ENCODE results near the gene ATPAF2. TPM values are rescaled to one million over a fixed set of nuclear protein-coding genes. Genes with fewer than 3 reads are reported as not detected.

Gene ATPAF2
- total RNA-seq, 1 donor from 2014 or later, result 20.6 TPM

Other genes with a start within 250 kb of the ATPAF2 start
- gene SREBF1, start 202.2 kb downstream of the ATPAF2 start, total RNA-seq, result 79.4 and 121 TPM in 2 replicates
- 33.7 and 34.9 TPM in 2 replicates for gene TOM1L2, start 66.8 kb downstream of the ATPAF2 start, total RNA-seq
- gene DRC3, start 66.3 kb downstream of the ATPAF2 start, total RNA-seq, result 0.34 and 0.47 TPM in 2 replicates
- 12.4 and 17.9 TPM in 2 replicates for gene GID4, start 240 bp upstream of the ATPAF2 start, total RNA-seq
- 50.1 and 57.6 TPM in 2 replicates for gene DRG2, start 48.8 kb upstream of the ATPAF2 start, total RNA-seq
- 0.18 and 0.92 TPM in 2 replicates for gene MYO15A, start 69.6 kb upstream of the ATPAF2 start, total RNA-seq
- gene ALKBH5, start 144.7 kb upstream of the ATPAF2 start, total RNA-seq, result 90.4 and 92.3 TPM in 2 replicates
- 45.7 and 47.3 TPM in 2 replicates for gene LLGL1, start 186.5 kb upstream of the ATPAF2 start, total RNA-seq
- gene FLII, start 219.6 kb upstream of the ATPAF2 start, total RNA-seq, result 358 and 394 TPM in 2 replicates
- 9.1 and 11.7 TPM in 2 replicates for gene MIEF2, start 221.5 kb upstream of the ATPAF2 start, total RNA-seq

All from glomerular endothelial cell (primary cell).